Measurements from ENCODE around the gene IGFL2.
"Not testable (repeated sequence)": the region's sequence is repeated elsewhere in the genome, so short reads cannot be mapped to it uniquely, and the experiment has no call there.

Gene IGFL2

DNA sequence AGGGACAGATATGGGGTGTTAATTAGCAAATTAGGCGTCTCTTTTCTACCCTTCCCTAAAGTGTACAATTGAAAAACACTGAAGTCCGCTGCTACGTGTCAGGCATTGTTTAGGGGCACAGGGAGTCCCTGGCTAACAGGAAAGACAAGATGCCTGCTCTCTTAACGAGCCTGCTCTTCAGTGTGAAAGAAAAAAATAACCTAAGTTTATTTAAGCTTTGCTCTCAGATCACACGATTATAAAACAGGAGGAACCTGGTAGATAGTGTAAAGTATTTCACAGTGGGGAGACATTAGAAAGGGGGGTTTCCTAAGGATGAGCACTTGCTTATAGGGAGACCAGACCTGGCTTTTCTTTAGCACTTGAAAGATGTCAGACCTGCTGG is 38.7 kb downstream of the IGFL2 start:
- Histone ChIP-seq H3K4me3 (ENCODE audit: insufficient read depth, low read depth, low read length, poor library complexity, severe bottlenecking) (no peak overlapping the region), H3K36me3 (ENCODE audit: control insufficient read depth, insufficient read depth, low read length) (no peaks in the 10 kb centered on the region), H3K4me1 (ENCODE audit: control insufficient read depth, insufficient read depth, low read length, poor library complexity, severe bottlenecking) (no peaks in the 10 kb centered on the region), H3K27ac (ENCODE audit: insufficient read depth, low read length, poor library complexity, severe bottlenecking) (no peak overlapping the region), H3K9me3 (ENCODE audit: control insufficient read depth, low read length) (no peaks in the 10 kb centered on the region), H3K27me3 (replicated peaks; ENCODE audit: control insufficient read depth, insufficient read depth, low read length, poor library complexity, severe bottlenecking) (peaks cover 7% of the 10 kb centered on the region)
- DNase-seq, result no peak

DNA sequence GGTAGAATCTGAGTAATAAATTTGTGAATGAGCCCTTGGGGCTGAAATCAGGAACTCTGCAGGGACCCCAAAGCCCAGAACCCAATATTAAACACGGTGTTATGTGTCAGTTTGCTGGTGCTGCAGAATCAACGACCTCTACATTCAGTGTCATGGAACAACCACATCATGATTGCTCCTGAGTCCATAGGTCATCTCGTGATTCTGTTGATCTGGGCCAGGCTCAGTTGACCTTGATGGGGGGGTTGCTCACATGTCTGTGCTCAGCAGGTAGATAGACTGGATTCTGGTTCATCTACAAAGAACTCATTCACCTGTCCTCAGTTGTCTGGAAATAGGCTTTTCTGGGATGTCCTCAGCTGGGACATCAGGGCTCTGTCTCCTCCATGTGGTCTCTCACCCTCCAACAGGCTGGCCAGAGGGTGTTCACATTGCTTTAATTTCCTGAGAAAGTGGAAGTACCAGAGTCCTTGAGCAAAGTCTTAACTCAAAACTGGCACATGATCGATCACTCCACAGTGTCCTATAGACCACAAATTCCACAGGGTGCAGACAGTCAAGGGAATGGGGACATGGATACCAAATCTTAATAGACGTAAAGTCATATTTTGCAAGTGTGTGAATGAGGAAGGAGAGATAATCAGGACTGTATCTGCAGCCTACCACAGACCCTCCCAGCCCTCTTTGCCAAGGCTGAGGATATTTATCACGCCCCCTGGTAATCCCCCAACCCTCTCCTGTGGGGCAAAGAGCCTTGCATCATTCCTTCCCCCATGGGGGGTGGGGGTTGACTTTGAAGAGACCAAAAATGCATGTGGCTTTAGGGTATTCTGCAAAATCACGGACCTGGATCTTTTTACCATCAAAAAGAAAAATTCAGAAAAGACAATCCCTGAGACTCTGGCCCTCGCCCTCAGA is 42.2 kb downstream of the IGFL2 start:
- Histone ChIP-seq H3K4me3 (ENCODE audit: insufficient read depth, low read depth, low read length, poor library complexity, severe bottlenecking) (no peak overlapping the region), H3K27me3 (replicated peaks; ENCODE audit: control insufficient read depth, insufficient read depth, low read length, poor library complexity, severe bottlenecking) (peaks cover 7% of the 10 kb centered on the region), H3K27ac (ENCODE audit: insufficient read depth, low read length, poor library complexity, severe bottlenecking) (no peak overlapping the region), H3K9me3 (ENCODE audit: control insufficient read depth, low read length) (no peaks in the 10 kb centered on the region), H3K4me1 (ENCODE audit: control insufficient read depth, insufficient read depth, low read length, poor library complexity, severe bottlenecking) (no peaks in the 10 kb centered on the region), H3K36me3 (ENCODE audit: control insufficient read depth, insufficient read depth, low read length) (no peaks in the 10 kb centered on the region)
- no peak for DNase-seq

DNA sequence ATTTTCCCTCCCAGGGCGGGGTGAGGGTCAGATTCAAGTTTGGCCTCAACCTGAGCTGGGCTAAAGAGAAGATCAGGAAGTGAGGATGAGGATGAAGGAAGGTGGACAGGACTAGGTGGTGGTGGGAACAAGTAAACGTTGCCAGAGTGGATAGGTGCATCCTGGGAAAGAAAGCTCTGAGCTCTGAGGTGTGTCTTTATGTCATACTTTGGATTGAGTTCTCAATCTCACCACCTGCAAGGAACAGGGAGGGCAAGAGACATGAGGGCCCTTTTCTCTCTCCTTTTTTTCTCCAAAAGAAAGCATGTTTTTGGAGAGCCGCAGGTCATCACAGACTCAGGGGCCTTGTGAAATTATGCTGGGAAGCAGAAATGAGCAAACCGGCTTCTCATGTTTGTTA is 43.3 kb downstream of the IGFL2 start:
- no peaks in the 10 kb centered on the region for H3K4me1 ChIP-seq (ENCODE audit: control insufficient read depth, insufficient read depth, low read length, poor library complexity, severe bottlenecking)
- H3K4me3 ChIP-seq (ENCODE audit: insufficient read depth, low read depth, low read length, poor library complexity, severe bottlenecking), result no peak overlapping the region
- H3K36me3 ChIP-seq (ENCODE audit: control insufficient read depth, insufficient read depth, low read length), result no peaks in the 10 kb centered on the region
- no peak overlapping the region for H3K27ac ChIP-seq (ENCODE audit: insufficient read depth, low read length, poor library complexity, severe bottlenecking)
- no peaks in the 10 kb centered on the region for H3K9me3 ChIP-seq (ENCODE audit: control insufficient read depth, low read length)
- no peak for DNase-seq
- H3K27me3 ChIP-seq (replicated peaks; ENCODE audit: control insufficient read depth, insufficient read depth, low read length, poor library complexity, severe bottlenecking), result peaks cover 7% of the 10 kb centered on the region

DNA sequence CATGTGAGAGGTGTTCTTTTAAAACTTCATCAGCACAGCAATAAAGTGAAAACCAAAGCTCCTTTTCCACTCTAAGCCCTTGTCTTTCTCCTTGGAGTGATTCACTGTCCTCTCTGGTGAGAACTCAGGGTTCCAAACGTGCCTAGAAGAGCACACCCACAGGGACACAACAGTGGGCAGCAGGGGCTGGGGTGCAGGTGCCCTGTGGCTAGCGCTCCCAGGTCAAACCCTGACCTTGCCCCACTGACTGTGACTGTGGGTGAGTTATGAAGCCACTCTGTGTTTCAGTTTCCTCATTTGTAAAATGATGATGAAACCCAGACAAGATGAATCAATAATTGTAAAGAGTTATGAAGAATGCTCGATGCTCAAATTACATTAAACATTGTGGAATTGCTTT is 43.9 kb downstream of the IGFL2 start:
- no peak for DNase-seq
- no peak overlapping the region for H3K27ac ChIP-seq (ENCODE audit: insufficient read depth, low read length, poor library complexity, severe bottlenecking)
- no peak overlapping the region for H3K4me3 ChIP-seq (ENCODE audit: insufficient read depth, low read depth, low read length, poor library complexity, severe bottlenecking)
- peaks cover 7% of the 10 kb centered on the region for H3K27me3 ChIP-seq (replicated peaks; ENCODE audit: control insufficient read depth, insufficient read depth, low read length, poor library complexity, severe bottlenecking)
- no peaks in the 10 kb centered on the region for H3K4me1 ChIP-seq (ENCODE audit: control insufficient read depth, insufficient read depth, low read length, poor library complexity, severe bottlenecking)
- no peaks in the 10 kb centered on the region for H3K36me3 ChIP-seq (ENCODE audit: control insufficient read depth, insufficient read depth, low read length)
- no peaks in the 10 kb centered on the region for H3K9me3 ChIP-seq (ENCODE audit: control insufficient read depth, low read length)

DNA sequence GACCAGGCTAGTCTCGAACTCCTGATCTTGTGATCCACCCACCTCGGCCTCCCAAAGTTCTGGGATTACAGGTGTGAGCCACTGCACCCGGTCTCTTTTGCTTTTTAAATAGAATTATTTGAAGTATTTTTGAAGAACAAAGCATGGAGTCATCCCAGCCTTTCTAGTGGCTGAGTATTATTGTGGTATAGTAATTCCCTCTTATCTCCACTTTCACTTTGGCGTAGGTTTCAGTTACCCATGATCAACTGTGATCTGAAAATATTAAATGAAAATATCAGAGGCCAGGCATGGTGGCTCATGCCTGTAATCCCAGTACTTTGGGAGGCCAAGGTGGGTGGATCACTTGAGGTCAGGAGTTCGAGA is 44.6 kb downstream of the IGFL2 start:
- not testable (repeated sequence) for H3K27me3 ChIP-seq (replicated peaks; ENCODE audit: control insufficient read depth, insufficient read depth, low read length, poor library complexity, severe bottlenecking); H3K4me1 ChIP-seq (ENCODE audit: control insufficient read depth, insufficient read depth, low read length, poor library complexity, severe bottlenecking); H3K9me3 ChIP-seq (ENCODE audit: control insufficient read depth, low read length); H3K27ac ChIP-seq (ENCODE audit: insufficient read depth, low read length, poor library complexity, severe bottlenecking); DNase-seq; H3K36me3 ChIP-seq (ENCODE audit: control insufficient read depth, insufficient read depth, low read length); H3K4me3 ChIP-seq (ENCODE audit: insufficient read depth, low read depth, low read length, poor library complexity, severe bottlenecking)

DNA sequence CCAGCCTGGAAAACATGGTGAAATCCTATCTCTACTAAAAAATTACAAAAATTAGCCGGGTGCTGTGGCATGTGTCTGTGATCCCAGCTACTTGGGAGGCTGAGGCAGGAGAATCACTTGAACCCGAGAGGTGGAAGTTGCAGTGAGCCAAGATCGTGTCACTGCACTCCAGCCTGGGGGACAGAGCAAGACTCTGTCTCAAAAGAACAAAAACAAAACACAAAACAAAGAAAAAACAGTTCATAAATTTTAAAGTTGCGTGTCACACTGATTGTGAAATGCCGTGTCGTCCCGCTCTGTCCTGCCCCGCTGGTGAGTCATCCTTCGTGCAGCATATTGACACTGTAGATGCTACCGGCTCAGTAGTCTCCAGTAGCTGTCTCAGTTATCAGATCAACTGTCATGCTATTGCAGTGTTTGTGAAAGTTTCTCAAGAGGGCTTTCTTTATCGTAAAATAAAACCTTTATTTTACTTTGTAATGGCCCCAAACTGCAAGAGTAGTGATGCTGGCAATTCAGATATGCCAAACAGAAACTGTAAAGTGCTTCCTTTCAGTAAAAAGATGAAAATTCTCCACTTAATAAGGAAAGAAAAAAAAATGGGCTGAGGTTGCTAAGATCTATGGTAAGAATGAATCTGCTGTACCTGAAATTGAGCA is 45.1 kb downstream of the IGFL2 start:
- peaks cover 7% of the 10 kb centered on the region for H3K27me3 ChIP-seq (replicated peaks; ENCODE audit: control insufficient read depth, insufficient read depth, low read length, poor library complexity, severe bottlenecking)

DNA sequence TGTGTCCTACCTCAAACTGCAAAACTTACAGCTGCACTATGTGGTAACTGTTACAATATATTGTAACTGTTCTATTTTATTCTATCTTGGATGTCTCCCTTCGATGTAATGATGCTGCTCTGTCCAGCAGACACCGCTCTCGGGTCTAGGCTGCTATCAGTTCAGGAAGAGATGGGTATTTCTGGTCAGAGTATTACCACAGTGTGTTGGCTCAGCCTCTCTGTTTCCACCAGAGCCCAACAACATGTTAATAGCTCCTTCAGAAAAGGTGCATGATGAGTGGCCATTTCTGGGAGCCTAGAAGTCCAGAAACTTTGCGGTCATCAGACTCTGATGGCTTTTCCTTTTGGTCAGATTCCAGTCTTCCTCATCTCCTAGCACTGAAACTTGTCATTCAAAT is 45.6 kb downstream of the IGFL2 start:
- Histone ChIP-seq H3K9me3 (ENCODE audit: control insufficient read depth, low read length) (no peaks in the 10 kb centered on the region), H3K4me3 (ENCODE audit: insufficient read depth, low read depth, low read length, poor library complexity, severe bottlenecking) (no peak overlapping the region), H3K4me1 (ENCODE audit: control insufficient read depth, insufficient read depth, low read length, poor library complexity, severe bottlenecking) (no peaks in the 10 kb centered on the region), H3K27me3 (replicated peaks; ENCODE audit: control insufficient read depth, insufficient read depth, low read length, poor library complexity, severe bottlenecking) (peaks cover 7% of the 10 kb centered on the region), H3K36me3 (ENCODE audit: control insufficient read depth, insufficient read depth, low read length) (no peaks in the 10 kb centered on the region), H3K27ac (ENCODE audit: insufficient read depth, low read length, poor library complexity, severe bottlenecking) (no peak overlapping the region)
- DNase-seq, result no peak

More for the DNA sequence above, 45.1 kb downstream of the IGFL2 start:
- no peak overlapping the region for H3K27ac ChIP-seq (ENCODE audit: insufficient read depth, low read length, poor library complexity, severe bottlenecking)
- no peaks in the 10 kb centered on the region for H3K36me3 ChIP-seq (ENCODE audit: control insufficient read depth, insufficient read depth, low read length)
- no peaks in the 10 kb centered on the region for H3K9me3 ChIP-seq (ENCODE audit: control insufficient read depth, low read length)
- no peaks in the 10 kb centered on the region for H3K4me1 ChIP-seq (ENCODE audit: control insufficient read depth, insufficient read depth, low read length, poor library complexity, severe bottlenecking)
- DNase-seq, result no peak
- no peak overlapping the region for H3K4me3 ChIP-seq (ENCODE audit: insufficient read depth, low read depth, low read length, poor library complexity, severe bottlenecking)

DNA sequence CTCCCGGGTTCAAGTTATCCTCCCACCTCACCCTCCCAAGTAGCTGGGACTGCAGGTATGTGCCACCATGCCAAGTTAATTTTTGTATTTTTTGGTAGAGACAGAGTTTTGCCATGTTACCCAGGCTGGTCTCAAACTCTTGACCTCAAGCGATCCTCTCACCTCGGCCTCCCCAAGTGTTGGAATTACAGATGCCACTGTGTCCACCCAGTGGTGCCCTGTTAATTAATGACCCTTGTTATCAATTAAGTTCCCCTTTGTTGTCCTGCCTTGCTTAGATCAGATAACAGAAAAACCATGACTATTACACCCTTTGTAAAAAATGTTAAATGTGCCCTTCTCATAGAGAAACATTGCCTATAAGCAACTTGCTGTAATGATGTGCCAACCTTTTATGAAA is 47.1 kb downstream of the IGFL2 start:
- no peak overlapping the region for H3K27ac ChIP-seq (ENCODE audit: insufficient read depth, low read length, poor library complexity, severe bottlenecking)
- no peaks in the 10 kb centered on the region for H3K9me3 ChIP-seq (ENCODE audit: control insufficient read depth, low read length)
- H3K27me3 ChIP-seq (replicated peaks; ENCODE audit: control insufficient read depth, insufficient read depth, low read length, poor library complexity, severe bottlenecking), result peaks cover 7% of the 10 kb centered on the region
- no peak for DNase-seq
- H3K4me1 ChIP-seq (ENCODE audit: control insufficient read depth, insufficient read depth, low read length, poor library complexity, severe bottlenecking), result no peaks in the 10 kb centered on the region
- no peak overlapping the region for H3K4me3 ChIP-seq (ENCODE audit: insufficient read depth, low read depth, low read length, poor library complexity, severe bottlenecking)
- H3K36me3 ChIP-seq (ENCODE audit: control insufficient read depth, insufficient read depth, low read length), result no peaks in the 10 kb centered on the region

DNA sequence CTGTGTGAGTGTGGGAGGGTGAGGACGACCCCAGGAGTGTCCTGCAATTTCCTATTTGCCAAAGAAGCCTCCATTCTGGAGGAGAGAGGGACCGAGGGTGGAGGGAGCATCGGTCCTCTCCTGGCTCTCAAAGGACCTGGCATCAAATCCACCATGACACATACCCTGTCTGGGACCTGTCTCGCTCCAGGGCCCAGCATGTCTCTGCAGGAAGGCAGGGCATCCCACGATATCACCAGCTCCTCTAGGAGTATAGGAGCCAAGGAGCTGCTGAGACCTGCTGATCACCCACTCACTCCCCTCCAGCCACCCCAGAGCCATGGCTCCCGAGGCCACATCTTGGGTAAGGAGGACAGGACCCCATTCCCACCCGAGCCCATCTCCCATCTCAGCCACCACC is 47.9 kb downstream of the IGFL2 start:
- H3K4me1 ChIP-seq (ENCODE audit: control insufficient read depth, insufficient read depth, low read length, poor library complexity, severe bottlenecking); H3K36me3 ChIP-seq (ENCODE audit: control insufficient read depth, insufficient read depth, low read length); DNase-seq; H3K27me3 ChIP-seq (replicated peaks; ENCODE audit: control insufficient read depth, insufficient read depth, low read length, poor library complexity, severe bottlenecking); H3K27ac ChIP-seq (ENCODE audit: insufficient read depth, low read length, poor library complexity, severe bottlenecking); H3K9me3 ChIP-seq (ENCODE audit: control insufficient read depth, low read length); H3K4me3 ChIP-seq (ENCODE audit: insufficient read depth, low read depth, low read length, poor library complexity, severe bottlenecking): not testable (repeated sequence)

DNA sequence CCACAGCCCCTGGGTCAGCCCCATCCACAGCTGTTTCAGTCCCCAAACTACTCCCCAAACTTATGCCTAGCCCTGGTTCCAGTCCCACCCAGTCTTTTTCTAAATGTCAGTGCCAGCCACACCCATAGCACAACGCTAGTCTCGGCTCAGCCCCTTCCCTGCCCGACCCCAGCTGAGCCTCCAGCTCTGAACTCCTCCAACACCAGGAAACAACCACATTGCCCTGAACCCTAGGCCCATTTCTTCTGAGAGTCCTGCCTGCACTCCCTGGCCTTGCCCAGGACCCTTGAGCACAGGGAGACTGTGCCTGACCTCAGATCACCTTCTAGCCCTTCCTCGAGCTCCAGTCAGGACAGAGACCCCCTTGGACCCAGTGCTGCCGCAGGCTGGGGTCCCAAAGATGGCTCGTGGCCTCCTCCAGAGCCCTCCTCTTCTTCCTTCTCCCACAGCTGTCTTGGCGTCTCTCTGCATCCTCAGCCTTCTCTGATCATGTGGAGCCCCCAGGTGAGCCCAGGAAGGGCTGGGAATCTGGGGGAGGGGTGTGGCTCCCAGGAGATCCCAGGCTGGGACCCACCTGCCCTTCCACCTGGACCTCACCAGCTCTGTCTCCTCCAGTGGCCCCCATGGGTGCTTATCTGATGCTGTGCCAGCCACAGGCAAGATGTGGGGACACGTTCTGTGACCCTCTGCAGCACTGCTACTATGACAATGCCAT is 48.5 kb downstream of the IGFL2 start:
- Histone ChIP-seq H3K9me3 (ENCODE audit: control insufficient read depth, low read length) (no peaks in the 10 kb centered on the region), H3K36me3 (ENCODE audit: control insufficient read depth, insufficient read depth, low read length) (no peaks in the 10 kb centered on the region)

More for the DNA sequence above, 48.5 kb downstream of the IGFL2 start:
- no peak overlapping the region for H3K27ac ChIP-seq (ENCODE audit: insufficient read depth, low read length, poor library complexity, severe bottlenecking)
- H3K4me3 ChIP-seq (ENCODE audit: insufficient read depth, low read depth, low read length, poor library complexity, severe bottlenecking), result no peak overlapping the region
- no peak for DNase-seq
- no peaks in the 10 kb centered on the region for H3K27me3 ChIP-seq (replicated peaks; ENCODE audit: control insufficient read depth, insufficient read depth, low read length, poor library complexity, severe bottlenecking)
- H3K4me1 ChIP-seq (ENCODE audit: control insufficient read depth, insufficient read depth, low read length, poor library complexity, severe bottlenecking), result no peaks in the 10 kb centered on the region

All from effector memory CD4-positive, alpha-beta T cell (primary cell).